HT1080 (cell line): ENCODE measurements around the gene ENPP1. TPM values are rescaled to one million over a fixed set of nuclear protein-coding genes. Genes with fewer than 3 reads are reported as not detected.
"Not testable (repeated sequence)": the region's sequence is repeated elsewhere in the genome, so short reads cannot be mapped to it uniquely, and the experiment has no call there.

ENCODE experiments used
- DNase-seq: peaks from one replicate; pipeline ENCODE4 v3.0.0-alpha.2; 2015; ENCODE audit warnings: low read depth
- total RNA-seq: library from RNA; depleted of rRNA; stranded (reverse); fragments of >200 nt; shearing (Covaris generic); gene quantifications from 2 replicates; pipeline ENCODE4 v1.2.3, GENCODE V29; 2014

Gene ENPP1
- total RNA-seq, 1 experiment from 2014 or later: 24.7 TPM

DNA sequence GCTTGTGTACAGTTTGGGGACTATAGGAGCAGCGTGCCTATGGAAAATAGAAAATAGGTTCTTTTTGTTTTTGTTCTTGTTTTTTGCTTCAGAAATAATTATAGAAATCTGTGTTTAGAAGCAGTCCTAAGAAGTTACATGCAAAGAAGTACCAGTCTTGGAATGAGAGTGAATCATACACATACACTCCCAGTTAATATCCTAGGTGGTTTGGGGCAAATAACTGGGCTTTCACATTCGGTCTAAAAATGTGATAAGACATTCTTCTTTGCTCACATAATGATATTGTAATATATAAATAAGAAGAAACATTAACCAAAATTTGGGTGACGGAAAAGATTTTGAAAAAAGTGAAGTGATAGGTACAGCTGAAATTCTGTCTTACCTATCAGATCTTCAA lies 61.0 kb downstream of the ENPP1 start:
- no peak for DNase-seq

DNA sequence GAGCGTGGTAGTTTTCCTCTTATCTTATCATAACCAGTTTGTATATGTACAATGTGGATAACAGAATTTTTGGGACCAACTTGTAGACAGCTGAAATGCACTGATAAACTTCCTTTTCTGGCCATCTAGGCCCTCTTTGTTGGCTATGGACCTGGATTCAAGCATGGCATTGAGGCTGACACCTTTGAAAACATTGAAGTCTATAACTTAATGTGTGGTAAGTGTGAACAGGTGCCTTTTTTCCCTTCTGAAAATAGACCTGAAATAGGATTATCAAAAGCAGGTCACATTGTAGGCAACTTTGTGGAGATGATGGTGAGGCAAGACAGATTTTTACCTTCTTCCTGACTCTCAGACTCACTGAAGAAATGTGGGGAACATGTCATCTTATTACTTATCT lies 67.8 kb downstream of the ENPP1 start:
- no peak for DNase-seq

DNA sequence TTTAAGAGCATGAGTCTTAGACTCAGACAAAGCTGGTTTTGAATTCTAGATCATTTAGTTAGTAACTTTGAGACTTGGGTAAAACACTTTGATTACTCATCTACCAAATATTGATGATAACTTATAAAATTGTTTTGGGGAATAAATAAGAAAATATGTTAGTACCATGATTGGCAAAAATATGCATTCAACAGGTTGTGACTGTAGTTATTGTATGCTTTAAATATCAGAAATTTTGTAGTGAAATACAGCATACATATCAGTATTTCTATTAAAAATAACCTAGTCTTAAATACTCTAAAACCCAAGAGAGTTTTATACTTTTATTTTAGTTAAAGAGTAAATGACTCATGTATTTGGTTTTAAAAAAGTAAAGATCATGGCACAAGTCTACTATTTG lies 68.7 kb downstream of the ENPP1 start:
- DNase-seq: no peak

DNA sequence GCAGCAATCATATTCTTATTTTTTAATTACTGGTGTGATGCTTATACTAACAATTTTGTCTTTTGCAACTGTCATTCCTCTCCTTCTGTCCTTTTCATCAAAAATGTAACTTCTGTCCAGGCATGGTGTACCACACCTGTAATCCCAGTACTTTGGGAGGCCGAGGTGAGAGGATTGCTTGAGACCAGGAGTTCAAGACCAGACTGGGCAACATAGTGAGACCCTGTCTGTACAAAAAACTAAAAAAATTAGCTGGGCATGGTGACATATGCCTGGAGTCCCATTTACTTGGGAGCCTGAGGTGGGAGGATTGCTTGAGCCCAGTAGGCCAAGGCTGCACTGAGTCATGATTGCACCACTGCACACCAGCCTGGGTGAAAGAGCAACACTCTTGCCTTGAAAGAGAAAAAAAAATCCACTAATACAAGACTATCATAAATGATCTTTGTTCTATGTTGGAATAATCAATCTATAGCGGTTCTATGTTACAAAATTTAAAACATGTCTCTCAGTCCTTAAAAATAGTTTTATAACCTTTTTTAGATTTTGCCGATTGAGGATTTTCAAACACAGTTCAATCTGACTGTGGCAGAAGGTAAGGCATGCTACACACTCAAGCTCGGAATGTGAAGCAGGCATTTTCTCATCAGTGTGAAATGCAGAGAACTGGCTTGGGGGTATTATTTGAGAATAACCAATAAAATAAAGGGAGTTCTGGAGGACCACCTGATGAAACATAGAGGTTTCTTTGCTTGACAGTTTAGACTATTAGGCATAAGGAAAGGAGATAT lies 70.4 kb downstream of the ENPP1 start:
- no peak for DNase-seq

DNA sequence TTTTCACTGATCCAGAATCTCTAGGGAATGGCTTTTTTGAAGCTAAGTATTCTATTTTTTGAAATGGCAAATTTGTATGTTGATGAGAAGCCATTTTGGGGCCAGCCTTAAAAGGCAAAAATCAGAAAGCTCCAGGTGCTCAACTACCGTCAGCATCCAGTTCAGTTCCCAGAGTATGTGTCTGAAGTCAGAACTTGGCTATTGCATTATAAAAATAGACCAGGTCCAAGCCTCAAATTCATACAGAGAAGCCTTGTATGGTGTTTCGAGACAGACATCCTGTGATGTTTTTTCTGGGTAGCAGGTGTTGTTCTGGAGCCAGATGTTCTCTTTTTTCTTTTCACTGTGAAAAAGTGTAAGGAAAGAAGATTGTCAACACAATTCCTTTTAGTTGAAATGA lies 75.2 kb downstream of the ENPP1 start:
- DNase-seq: no peak

DNA sequence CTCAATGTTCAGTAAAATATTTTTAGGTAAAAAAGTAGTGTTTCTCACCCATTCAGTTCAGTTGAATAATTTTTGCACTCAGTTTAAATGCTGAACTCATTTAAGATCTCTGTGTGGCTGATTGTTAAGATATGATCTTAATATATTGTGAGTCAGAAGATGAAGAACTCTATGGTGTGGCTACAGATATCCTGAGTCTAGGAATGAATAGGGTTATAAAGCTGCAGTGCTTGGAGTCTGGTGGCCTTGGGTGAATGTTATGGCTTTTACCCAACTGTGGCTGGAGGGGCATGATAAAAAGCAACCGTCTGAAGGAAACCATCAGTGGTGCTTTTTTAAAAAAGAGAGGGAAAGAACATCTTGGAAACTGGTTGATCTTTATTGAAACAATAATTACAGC lies 77.4 kb downstream of the ENPP1 start:
- no peak for DNase-seq

DNA sequence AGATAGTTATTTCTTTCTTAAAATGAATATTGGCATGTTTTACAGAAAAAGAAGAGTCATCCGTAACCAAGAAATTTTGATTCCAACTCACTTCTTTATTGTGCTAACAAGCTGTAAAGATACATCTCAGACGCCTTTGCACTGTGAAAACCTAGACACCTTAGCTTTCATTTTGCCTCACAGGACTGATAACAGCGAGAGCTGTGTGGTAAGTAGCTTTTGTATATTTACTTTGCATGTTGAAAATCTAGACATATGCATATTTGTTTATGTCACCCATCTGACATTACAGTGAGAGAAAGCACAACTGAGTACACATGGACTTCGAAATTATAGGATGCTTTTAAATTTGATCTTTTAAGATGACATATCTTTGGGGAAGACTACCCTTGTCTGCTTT lies 78.7 kb downstream of the ENPP1 start:
- no peak for DNase-seq

DNA sequence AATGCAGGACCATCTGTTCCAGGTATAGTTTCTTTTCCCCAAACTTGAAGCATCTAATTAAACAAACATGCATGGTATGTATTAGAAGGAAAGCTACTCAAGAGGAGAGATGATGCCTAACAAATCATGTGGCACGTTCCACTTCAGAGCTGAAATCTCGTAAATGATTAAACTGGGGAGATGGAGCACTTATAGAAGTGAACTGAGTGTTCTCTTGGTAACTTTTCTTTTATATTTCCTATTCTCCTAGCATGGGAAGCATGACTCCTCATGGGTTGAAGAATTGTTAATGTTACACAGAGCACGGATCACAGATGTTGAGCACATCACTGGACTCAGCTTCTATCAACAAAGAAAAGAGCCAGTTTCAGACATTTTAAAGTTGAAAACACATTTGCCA lies 82.3 kb downstream of the ENPP1 start:
- DNase-seq: no peak

DNA sequence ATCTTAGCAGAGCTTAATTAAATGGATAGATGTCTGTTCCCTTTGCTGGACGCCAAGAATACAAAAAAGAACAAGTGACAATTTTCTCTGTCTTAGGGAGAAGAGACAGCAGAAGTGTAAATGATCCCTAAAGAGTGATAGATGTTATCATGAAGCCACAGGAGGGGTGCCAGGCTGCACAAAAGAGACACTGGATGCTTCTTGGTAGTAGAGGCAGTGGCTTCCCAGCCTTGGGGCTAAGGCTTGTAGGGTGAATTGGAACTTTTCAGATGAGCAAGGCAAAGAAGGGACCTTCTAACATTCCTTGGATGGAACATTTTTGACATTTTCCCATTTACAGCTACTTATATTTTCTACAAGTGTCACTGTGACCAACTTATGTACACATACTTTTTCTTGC lies 85.4 kb downstream of the ENPP1 start:
- no peak for DNase-seq

DNA sequence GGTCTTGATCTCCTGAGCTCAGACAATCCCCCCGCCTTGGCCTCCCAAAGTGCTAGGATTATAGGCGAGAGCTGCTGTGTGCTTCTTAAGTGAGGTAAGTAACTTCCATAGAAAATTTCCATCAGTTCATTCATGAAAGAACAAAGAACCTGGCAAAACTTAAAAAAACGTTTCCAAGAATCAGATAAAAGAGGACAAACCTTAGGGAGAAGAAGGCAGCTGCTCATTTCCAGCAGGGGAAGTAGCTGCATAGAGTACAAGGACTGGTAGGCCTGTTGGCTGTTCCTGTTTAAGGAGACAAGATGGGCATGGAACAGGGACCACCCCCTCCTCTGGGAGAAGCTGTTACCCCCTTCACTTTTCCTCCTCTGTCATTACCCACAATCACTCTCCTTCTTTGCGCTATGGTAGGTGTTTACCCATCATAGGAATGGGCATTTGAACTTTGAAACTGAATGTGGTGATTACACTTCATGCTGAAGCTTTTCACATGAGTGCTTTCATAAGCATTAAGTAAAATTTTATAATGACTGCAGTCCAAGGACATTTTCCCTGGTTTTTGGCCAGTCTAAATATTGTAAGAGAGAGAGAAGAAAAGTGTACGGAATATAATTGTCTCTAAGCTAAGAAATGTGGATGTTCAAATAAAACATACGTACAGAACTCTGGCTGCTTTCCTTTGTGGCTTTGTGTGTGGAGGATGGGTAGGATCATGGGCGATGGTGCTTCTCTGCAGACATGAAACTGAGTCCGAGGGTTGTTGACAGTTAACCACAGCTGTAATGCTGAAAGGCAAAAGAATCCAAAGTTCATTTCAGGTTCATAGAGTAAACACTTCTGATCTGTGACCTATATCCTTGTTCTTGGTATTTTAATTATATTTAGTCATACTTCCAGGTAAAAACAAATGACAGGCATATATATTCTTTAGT lies 86.9 kb downstream of the ENPP1 start:
- no peak for DNase-seq

DNA sequence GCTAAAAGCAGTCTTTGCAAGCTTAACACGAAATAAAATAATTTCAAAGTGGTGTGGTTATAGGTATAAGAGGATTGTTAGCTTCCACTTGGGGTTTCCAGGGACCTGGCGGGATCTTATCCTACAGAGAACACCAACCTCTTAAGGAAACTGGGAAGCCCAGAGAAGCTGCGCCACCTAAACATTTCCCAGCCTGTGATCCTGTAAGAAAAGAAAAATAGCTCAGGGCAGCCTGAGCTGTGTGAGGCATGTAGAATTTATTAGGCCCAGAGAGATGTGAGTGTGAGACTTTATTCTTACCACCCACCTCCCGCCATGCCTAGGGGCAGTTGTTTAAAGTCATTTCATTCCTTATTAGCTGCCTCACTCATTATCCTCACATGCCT lies 89.2 kb downstream of the ENPP1 start:
- DNase-seq: no peak

DNA sequence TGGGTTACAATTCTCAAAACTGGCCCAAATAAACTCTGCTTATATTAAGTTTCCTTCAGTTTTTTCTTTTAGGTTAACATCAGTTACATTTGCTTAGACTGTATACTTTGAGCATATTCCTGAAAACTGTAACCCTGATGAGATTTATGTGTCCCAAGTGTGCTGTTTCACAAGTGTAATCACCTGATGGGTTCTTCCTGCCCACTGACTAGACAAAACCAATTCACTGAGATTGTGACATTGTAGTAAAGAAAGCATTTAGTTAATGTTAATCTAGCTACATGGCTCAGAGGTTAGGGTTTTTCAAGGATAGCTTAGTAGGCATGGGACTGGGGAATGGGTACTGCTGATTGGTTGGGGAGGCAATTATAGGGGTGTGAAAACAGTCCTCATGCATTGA lies 89.8 kb downstream of the ENPP1 start:
- no peak for DNase-seq

DNA sequence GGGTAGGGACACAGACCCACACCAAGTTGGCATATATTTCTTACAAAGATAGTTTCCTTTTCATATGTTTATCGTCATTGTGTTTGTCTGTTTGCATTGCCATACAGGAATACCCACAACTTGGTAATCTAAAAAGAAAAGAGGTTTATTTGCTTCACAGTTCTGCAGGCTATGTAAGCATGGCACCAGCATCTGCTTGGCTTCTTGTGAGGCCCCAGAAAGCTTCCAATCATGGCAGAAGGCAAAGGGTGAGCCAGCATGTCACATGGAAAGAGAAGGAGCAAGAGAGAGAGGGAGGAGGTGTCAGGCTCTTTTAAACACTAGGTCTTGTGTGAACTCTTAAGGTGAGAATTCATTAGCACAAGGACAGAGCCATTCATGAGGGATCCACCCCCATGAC lies 90.9 kb downstream of the ENPP1 start:
- DNase-seq: no peak

DNA sequence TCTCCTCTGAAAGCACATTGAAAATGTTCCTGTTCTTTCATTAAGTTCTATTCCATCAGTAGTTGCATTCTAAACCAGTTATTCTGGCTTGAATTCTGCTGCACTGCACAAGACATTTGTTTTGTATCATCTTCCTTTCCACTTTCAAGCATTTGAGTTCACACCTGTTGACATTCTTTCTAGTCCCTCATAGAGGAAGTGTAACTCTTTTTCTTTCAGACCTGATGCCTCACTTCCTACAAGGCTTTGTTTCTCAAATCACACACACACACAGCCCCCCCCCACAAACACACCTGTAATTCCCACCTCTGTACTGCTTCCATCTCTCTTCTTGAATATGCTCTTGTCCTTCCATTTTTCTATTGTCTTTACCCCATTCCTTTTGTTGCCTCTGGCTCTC lies 92.4 kb downstream of the ENPP1 start:
- DNase-seq: no peak

DNA sequence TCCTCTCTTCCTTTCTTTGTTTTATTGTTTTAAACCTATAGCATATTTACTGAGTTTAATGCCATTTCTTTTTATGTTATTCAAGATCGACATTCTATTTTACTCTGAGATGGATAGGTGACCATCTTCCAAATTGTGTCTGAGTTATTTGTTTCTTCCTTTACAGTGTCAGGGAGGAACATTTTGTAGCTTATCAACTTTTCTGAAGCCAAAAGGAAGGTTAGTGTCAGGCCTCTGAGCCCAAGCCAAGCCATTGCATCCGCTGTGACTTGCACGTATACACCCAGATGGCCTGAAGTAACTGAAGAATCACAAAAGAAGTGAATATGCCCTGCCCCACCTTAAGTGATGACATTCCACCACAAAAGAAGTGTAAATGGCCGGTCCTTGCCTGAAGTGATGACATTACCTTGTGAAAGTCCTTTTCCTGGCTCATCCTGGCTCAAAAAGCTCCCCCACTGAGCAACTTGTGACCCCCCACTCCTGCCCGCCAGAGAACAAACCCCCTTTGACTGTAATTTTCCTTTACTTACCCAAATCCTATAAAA lies 93.6 kb downstream of the ENPP1 start:
- not testable (repeated sequence) for DNase-seq

DNA sequence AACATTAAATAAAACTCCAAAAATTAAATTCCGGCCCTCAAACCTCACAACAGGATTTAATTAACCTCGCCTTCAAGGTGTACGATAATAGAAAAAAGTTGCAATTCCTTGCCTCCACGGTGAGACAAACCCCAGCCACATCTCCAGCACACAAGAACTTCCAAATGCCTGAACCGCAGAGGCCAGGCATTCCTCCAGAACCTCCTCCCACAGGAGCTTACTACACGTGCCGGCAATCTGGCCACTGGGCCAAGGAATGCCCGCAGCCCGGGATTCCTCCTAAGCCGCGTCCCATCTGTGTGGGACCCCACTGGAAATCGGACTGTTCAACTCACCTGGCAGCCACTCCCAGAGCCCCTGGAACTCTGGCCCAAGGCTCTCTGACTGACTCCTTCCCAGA lies 95.9 kb downstream of the ENPP1 start:
- DNase-seq: not testable (repeated sequence)

DNA sequence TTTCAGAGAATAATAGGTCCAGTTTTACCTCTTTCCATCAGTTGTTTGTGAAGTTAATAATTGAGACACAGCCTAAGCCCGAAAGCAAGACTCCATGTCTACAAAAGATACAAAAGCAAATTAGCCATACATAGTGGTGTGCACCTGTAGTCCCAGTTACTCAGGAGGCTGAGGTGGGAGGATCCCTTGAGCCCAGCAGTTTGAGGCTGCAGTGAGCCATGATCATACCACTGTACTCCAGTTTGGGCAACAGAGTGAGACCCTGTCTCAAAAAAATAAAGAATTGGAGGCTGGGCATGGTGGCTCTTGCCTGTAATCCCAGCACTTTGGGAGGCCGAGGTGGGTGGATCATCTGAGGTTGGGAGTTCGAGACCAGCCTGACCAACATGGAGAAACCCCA lies 101.0 kb downstream of the ENPP1 start:
- DNase-seq: not testable (repeated sequence)

DNA sequence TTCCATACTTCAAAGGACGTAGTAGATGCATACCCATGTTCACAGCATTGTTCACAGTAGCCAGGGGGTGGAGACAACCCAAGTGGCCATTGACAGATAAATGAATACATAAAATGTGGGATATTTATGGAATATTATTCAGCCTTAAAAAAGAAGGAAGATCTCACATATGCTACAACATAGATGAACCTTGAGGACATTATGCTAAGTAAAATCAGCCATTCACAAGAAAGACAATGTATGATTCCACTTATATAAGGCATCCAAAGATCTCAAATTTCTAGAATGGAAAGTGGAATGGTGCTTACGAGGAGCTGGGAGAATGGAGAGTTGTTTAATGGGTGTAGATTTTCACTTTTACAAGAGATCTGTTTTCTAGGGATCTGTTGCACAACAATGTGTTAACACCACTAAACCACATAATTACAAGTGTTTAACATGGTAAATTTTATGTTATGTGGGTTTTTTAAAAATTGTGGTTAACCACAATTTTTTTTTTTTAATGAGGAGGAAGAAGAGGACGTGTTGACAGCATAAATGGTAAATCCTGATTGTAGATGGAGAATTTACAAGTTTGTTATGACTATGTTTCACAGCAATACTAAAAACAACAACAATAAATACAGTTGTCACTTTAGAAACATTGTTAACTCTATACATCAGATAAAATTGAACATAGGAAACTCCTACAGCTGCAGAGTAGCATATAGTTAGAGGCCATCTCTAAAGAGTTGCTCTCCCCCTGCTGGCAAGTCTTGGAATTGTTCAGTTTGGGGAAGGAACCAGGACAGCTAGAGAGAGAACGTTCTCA lies 101.8 kb downstream of the ENPP1 start:
- peak; percentile 50 for DNase-seq

DNA sequence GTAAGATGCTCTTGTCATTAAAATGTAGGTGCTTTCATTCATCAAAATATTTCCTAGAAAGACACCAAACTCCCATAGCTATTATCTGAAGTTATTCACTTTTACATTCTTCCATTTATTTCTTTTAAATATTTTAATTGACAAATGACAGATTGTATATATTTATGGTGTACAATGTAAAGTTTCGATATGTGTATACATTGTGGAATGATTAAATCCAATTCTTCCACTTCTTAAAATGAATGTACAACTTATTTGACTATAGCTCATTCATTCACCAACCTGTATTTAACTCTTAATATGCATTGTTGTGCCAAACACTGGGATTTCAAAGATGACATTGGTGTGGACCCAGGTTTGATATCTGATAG lies 102.4 kb downstream of the ENPP1 start:
- DNase-seq: no peak

DNA sequence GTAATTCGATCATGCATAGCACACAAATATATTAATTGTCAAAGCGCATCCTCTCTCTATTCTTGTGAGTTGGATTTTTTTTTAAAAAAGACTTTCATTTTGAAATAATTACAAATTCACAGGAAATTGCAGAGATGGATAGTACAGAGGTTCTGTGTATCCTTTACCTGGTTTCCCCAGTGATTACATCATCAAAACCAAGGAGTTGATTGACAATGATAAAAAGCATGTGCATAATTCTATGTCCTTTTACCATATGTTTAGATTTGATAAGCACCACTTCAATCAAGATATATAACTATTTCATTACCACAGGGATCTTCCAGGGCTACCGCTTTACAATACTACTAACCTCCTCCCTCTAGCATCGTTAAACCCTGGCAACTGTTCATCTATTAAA lies 103.1 kb downstream of the ENPP1 start:
- no peak for DNase-seq

DNA sequence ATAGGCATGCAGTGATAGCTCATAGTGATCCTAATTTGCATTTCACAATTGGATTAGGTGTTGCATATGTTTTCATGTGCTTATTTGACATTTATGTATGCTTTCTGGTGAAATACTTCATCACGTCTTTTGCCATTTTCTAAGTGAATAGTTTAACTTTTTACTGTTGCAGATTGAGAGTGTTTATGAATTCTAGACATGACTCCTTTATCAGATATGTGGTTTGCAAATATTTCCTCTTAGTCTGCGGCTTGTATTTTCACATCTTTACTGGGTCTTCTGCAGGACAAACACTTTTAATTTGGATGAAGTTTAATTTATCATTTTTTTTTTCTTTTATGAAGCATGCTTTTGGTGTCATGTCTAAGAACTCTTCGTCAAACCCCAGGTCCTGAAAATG lies 104.1 kb downstream of the ENPP1 start:
- DNase-seq: no peak

DNA sequence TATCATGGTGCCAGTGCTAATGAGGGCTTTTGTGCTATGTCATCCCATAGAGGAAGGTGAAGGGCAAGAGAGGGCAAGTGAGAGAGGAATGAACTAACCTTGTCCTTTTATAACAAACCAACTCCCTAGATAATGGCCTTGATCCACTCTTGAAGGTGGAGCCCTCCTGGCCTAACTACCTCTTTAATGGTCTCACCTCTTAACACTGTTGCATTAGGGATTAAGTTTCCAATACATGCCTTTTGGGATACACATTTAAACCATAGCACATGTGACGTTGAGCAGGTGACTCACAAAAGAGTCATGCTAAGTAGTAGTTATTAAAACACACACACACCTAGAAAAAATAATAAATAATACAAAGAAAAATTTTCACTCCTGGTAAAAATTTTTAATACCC lies 106.4 kb downstream of the ENPP1 start:
- DNase-seq: peak; percentile 37
